ENCODE measurements around the gene MAPK8IP1.

MAPK8IP1 gene

DNA sequence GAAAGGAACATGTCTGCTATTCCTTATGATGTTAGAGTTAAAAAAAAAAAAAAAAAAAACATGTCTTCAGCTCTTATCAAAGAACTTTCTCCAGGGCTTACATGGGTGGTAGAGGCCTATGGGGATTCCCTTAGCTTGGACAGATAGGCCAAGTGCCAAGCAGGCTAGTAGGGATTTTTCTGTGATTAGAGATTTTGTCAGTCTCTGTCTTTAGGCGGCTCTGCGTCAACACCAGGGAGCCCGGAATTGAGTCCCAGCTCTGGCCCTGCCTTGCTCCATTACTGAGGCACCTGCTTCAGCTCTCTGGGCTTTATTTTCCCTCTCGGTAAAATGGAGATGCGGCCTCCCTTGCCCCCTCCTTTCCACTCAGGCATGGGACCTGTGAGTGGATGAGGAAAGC lies 25.1 kb upstream of the MAPK8IP1 start:
- no peak for DNase-seq (ENCODE audit: low spot score)

GRCh38 chr11:45860764-45861510 lies 24.5 kb upstream of the MAPK8IP1 start:
- no peak for DNase-seq (ENCODE audit: low spot score)

DNA sequence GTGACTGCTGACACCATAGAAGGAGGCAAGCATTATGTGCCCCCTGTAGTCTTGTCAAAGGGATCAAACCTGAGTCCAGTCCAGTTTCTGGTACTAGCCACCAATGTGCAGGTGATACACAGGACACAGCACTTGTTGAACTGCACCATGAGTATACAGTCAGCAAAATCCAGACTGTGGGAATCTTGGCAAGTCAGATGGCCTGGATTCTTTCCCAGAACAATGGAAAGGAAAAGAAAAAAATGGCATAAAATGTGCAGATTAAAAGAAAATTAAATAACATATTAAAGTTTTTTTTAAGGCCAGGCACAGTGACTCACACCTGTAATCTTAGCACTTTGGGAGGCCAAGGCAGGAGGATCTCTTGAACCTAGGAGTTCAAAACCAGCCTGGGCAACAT lies 21.4 kb upstream of the MAPK8IP1 start:
- no peak for DNase-seq (ENCODE audit: low spot score)

GRCh38 chr11:45869551-45869950 lies 15.9 kb upstream of the MAPK8IP1 start:
- DNase-seq (ENCODE audit: low spot score), result no peak

DNA sequence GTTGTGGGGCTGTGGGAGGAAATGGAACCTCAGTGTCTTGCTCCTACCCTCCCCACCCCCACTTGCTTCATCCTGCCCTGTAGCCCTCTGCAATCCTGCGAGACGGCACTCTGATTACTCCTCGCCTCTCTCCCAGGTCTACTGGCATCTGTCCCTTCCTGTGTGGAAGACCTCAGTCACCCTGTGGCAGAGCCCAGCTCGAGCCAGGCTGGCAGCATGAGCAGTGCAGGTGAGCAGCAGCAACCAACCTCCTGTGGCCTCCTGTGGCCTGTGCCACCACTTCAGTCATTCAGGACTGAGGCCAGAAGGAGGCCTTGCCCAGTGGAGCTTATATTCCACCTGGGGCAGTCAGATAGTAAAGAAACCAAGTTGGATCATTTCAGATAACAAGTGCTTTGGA lies 14.7 kb upstream of the MAPK8IP1 start:
- DNase-seq (ENCODE audit: low spot score), result no peak

DNA sequence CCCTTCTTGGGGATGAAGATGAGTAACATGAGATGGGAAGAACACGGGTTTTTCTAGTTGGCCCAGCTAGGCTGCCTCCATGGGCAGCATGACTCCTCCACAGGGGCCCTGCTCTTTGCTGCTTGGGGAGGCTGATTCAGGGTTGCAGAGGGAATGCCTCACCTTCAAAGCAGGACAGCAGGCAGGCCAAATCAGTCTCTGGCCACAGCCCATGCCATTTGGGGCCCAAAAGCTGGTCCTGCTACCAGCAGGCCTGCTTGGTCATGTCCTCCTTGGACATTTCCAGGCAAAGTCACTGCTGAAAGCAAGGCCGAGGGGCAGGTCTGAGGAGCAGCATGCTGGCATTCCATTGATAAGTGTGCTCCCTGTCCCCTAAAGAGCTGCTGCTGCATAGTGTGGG lies 13.8 kb upstream of the MAPK8IP1 start:
- no peak for DNase-seq (ENCODE audit: low spot score)

DNA sequence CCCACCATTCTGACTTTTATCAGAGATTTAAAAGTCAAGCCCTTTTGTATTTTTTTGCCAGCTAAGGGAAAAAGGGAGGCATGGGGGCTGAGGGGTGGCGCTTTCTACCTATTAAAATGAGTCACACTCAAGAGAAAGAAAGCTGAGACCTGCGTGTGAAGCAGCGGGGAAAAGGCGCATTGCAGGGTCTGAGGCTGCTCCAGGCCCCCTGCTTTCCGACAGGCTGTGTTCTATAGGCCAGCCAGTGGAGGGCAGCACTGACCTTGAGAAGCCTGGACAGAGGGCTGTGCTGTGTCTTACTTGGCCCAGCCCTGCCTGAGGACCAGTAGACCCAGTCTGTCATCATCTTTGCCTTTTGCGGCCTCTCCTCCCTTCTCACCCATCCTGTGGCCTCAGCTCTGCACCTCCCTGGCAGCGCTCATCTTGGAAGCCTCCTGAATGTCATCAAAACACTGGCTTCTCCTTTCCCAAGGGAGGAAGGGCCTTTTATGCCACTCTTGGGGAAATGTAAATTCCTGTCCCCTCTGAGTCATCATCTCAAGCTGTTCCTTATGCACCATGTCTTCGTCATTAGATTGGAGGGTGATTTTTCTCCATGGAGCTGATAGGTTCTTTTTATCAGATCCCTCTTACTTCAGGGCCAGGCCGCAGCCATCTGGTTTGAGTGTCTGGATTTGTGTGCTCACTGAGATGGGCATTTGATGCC lies 12.6 kb upstream of the MAPK8IP1 start:
- peak; percentile 64 for DNase-seq (ENCODE audit: low spot score)

DNA sequence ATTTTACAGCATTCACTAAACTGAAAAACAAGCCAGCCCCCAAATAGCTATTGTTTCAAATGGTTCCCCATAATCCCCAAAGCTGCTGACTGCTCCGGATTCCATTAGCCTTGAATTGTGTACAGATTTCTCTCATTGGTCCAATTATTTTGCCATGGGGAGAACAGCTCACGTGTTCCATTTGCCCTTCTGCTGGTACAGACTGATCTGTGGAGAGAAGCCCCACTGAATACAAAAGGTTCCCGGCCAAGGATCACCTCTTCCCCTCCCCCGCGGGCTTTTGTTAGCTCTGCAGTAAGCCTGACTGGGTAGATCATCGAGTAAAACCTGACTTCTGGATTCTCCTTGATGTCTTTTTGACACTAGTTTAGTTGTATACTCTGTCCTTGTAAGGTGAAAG lies 9.1 kb upstream of the MAPK8IP1 start:
- DNase-seq (ENCODE audit: low spot score), result no peak

- no peak for DNase-seq (ENCODE audit: low spot score)
These were observed 8.2 kb upstream of the MAPK8IP1 start for GRCh38 chr11:45877221-45877620.

DNA sequence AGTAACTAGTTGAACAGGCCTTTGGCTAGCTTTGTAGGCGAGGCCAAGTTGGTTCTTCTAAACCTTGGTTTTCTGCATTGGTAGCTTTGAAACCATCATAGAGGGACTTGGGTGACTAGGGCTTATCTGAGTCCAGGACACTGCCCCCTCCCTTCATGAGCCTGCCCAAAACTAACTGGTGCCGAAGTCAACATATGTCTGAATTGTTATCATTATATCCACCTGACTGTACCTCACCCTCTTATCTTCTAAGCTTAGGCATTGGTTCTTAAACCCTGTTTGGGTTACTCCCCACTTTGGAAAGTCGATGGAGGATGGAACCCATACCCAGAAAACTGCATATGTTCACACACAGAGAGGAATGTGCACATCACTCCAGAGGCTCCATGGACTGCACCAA lies 7.6 kb upstream of the MAPK8IP1 start:
- no peak for DNase-seq (ENCODE audit: low spot score)

GRCh38 chr11:45879803-45880686 lies 5.4 kb upstream of the MAPK8IP1 start:
- DNase-seq (ENCODE audit: low spot score), result no peak

DNA sequence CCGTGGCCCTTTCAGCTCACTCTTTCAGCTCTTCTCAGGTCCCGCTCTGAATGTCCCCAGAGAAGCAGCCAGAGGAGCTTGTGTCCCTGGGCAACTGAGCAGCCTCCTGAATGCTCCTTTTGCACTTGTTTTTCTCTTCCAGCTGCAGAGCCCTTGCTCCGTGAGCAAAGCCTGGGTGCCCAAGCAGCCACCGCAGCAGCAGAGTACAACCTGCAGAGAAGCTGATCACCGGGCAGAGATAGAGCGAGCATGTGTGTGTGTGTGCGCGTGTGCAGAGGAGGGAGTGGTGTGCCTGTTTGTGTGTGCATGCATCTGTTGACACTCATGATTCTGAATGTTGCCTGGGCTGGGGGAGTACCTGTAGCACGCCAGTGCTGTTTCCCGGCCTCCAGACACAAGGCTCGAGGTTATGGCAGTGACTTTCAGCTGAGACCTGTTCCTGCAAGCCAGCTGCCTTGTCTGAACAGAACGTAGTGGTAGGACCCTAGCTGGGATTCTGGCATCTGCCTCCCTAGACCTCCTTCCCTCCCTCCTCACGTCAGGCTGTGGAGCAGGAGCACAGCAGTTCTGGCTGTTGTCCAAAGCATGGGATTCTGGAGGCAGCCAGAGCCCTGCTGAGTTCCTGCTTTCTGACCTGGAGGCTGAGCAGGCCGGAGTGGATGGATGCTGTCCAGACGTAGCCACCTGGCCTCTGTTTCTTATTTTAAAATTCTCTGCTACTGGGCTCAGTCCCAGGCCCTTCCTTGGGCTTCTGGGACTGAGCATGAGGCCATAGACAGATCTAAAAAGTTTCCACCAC lies 4.5 kb upstream of the MAPK8IP1 start:
- no peak for DNase-seq (ENCODE audit: low spot score)

DNA sequence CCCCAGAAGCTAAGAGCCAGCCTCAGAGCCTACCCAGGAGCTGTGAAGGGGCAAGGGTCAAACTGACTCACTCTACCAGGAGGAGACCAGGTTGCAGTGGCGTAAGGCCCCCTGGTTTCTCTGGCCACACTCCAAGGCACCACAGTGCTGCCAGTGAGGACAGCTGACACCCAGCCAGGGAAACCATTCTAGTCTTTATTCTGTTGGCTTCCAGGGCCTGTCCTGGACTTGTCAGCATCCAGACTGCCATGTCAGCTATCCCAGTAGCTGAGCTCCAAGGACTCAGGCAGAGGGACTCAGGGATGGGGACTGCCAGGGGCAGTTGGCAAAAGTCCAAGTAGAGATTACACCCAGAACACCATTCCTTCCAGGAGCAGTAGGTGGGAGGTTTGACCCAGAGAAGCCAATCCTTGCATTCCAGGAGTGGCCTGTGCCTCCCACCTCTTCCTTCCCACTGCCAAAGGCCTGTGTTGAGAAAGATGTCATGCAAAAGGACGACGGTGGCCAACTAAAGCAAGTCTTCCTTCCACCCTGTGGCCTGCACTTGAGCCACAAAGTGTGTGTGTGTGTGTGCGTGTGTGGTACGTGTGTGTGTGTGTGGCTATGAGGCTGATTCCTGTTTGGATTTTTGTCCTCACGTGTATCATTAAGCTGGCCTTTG lies 3.6 kb upstream of the MAPK8IP1 start:
- no peak for DNase-seq (ENCODE audit: low spot score)

- no peak for DNase-seq (ENCODE audit: low spot score)
These were observed 760 bp upstream of the MAPK8IP1 start for GRCh38 chr11:45884596-45885185.

DNA sequence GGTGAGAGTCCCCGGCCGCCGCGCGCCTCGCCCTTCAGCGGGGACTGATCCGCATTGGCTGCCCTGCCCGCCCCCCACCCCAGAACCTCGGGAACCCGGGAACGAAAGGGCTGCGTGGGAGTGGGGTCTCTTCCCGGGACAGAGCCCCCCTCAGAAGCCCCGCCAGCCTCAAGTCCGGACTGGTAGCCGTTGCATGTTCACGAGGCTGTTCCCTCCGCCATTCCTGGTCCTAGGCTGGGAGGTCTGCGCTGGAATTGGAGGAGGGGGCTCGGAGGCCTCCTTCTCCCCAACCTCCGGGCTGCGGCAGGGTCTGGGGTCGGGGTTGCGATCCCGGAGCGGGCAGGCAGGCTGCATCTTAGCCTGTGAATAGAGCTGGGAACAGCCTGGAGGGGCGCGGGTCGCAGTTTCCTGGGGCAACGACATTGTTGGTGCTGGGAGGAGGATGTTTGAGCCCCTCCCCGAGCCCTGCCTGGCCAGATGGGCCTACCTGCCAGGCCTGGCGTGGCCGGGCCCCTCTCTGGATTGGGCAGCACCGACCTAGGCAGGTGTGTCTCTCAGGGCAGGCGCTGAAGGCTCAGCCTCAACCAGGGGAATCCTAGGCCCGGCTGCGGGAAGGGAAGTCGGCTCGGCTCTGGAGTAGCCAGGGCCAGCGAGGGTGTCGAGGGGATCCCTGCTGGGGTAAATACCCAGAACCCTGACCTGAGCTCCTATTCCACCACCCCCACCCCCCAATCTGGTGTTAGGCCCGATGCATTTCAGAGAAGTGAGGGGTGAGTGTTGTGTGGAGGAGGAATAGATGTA lies 670 bp downstream of the MAPK8IP1 start:
- no peak for DNase-seq (ENCODE audit: low spot score)

DNA sequence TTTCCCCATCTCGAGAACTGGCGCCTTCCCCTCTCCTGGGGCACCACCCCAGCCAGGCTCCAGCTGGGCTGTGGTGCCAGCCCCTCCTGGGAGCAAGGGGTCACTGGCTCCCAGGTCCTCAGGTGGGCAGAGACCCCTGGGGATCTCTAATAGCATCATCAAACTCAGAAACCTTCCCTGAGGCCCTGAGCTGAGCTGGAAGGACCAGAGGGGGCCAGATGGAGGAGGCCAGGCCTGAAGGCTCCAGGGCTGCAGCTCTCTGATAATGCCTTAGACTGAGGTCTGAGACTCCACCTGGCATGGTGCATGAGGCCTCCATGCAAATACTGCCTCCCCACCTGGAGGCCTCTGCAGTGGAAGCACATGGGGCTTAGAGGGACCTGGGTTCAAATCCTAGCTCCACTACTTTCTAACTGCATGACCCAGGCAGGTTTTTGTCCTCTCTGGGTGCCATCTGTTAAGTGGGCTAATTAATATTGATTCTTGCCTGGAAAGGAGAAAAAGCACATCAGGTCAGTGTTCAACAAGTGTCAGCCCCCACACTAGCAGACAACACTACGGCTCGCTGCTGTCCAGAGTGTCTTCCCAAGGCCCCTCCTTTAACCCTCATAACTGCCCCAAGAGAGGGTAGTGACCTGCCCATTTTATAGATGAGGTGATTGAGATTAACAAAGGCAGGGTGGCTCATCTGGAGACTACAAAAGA lies 1.5 kb downstream of the MAPK8IP1 start:
- DNase-seq (ENCODE audit: low spot score), result no peak

GRCh38 chr11:45887587-45887986 lies 2.1 kb downstream of the MAPK8IP1 start:
- DNase-seq (ENCODE audit: low spot score), result no peak

GRCh38 chr11:45889555-45889954 lies 4.1 kb downstream of the MAPK8IP1 start:
- DNase-seq (ENCODE audit: low spot score), result no peak

DNA sequence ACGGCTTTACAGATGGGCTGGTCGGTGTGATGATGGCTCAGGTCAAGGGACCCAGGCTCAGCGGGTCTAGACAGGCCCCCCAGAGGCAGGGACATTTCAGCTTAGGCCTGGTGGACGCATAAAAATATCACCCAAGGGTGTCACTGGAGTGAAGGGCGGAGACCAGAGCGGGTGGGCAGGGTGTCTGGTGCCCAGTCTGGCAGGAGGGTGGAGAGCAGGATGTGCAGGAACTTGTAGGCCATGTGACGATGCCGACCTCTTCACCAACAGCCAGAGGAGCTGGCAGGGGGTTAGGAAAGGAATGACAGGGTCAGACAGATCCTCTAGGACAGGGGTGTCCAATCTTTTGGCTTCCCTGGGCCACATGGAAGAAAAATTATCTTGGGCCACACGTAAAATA lies 4.5 kb downstream of the MAPK8IP1 start:
- DNase-seq (ENCODE audit: low spot score), result no peak

Data from NAMALWA (cell line).